K562 (cell line): Measurements from ENCODE around the gene CABLES1. TPM values are rescaled to one million over a fixed set of nuclear protein-coding genes. Genes with fewer than 3 reads are reported as not detected.

ENCODE experiments used
- ATAC-seq: fragments of 200-7000 bp; cut with Tn5 transposase; 3 replicates; pipeline ENCODE4 v1.9.1; 2020; ENCODE audit warnings: moderate library complexity
- BruUV-seq: library from RNA; stranded (reverse); fragments of 400-500 nt; replicated peaks from 2 replicates; lab custom pipeline; 2021; lab: Mats Ljungman, UMichigan
- CTCF ChIA-PET: fragments of 300-600 bp; formaldehyde crosslinking; extraction: SDS; loops from one replicate; lab custom pipeline; 2021; ENCODE audit warnings: low intra/inter-chr PET ratio; lab: Yijun Ruan, JAX
- POLR2A ChIA-PET: fragments of 300-600, 350-650 bp; sonication (Branson Sonifier 250); formaldehyde crosslinking; extraction: SDS; loops from one replicate; lab custom pipeline; 2021; ENCODE audit warnings: antibody characterized with exemption, inconsistent platforms; lab: Yijun Ruan, JAX
- DNase-seq, 4 experiments: peaks; one replicate each; pipeline versions ENCODE4 v3.0.0 to v3.0.0-alpha.2; 2011 to 2018; ENCODE audit warnings: low spot score in 3 of 4, mixed read lengths in 3 of 4; ENCODE audit errors: extremely low read depth in 1 of 4
- FAIRE-seq: peaks from 2 replicates; lab custom pipeline; 2011; peaks lifted over from hg19 to GRCh38; lab: Jason Lieb, UNC
- H2AFZ ChIP-seq: 2 replicates; pipeline ENCODE4 v1.6.0; 2011; ENCODE audit warnings: low read depth, low read length, control low read depth, inconsistent platforms
- H3K27ac ChIP-seq: fragments of 200-600 bp; 3 replicates; pipeline ENCODE4 v1.8.0; 2011; ENCODE audit warnings: low read depth, mild to moderate bottlenecking, control low read depth, inconsistent platforms, low read length, moderate library complexity, mixed read lengths; ENCODE audit errors: extremely low read depth
- H3K27me3 ChIP-seq, 2 experiments: fragments of 300-600 bp in 1 of 2; 2 replicates in 1 of 2; 3 replicates in 1 of 2; pipeline versions ENCODE4 v1.6.0 to v1.8.0; 2011; ENCODE audit warnings: inconsistent platforms in 2 of 2, low read length in 2 of 2, mild to moderate bottlenecking in 1 of 2, mixed read lengths in 1 of 2, moderate library complexity in 1 of 2; ENCODE audit not compliant: control insufficient read depth in 2 of 2, insufficient read depth in 2 of 2
- H3K36me3 ChIP-seq: fragments of 300-600 bp; 3 replicates; pipeline ENCODE4 v1.8.0; 2011; ENCODE audit warnings: mild to moderate bottlenecking, low read length, inconsistent platforms; ENCODE audit not compliant: control insufficient read depth, insufficient read depth
- H3K4me1 ChIP-seq, 2 experiments: fragments of 200-600 bp in 1 of 2; replicated peaks in 1 of 2; 2 replicates in 1 of 2; 3 replicates in 1 of 2; pipeline versions ENCODE4 v1.5.1 to v1.8.0; 2011; ENCODE audit warnings: inconsistent platforms in 2 of 2, low read length in 2 of 2, mild to moderate bottlenecking in 1 of 2, mixed read lengths in 1 of 2, moderate library complexity in 1 of 2; ENCODE audit not compliant: control insufficient read depth in 2 of 2, insufficient read depth in 2 of 2
- H3K4me2 ChIP-seq: 2 replicates; pipeline ENCODE4 v1.6.1; 2011; ENCODE audit warnings: low read length, control low read depth, inconsistent platforms, mixed read lengths; ENCODE audit not compliant: insufficient read depth
- H3K4me3 ChIP-seq: fragments of 200-600 bp; sonication (generic), shearing (Covaris generic); 2 replicates; pipeline ENCODE4 v1.5.1; 2016; ENCODE audit warnings: control low read depth, inconsistent platforms
- H3K79me2 ChIP-seq: fragments of 200-600 bp; 3 replicates; pipeline ENCODE4 v1.8.0; 2011; ENCODE audit warnings: low read length, inconsistent platforms; ENCODE audit not compliant: control insufficient read depth, insufficient read depth
- H3K9ac ChIP-seq, 2 experiments: 2 replicates each; pipeline versions ENCODE4 v1.6.0 to v1.6.1; 2011; ENCODE audit warnings: low read depth in 2 of 2, low read length in 2 of 2, control low read depth in 1 of 2, inconsistent platforms in 1 of 2, mild to moderate bottlenecking in 1 of 2, mixed read lengths in 1 of 2; ENCODE audit not compliant: insufficient read depth in 1 of 2
- H3K9me1 ChIP-seq: one replicate; pipeline ENCODE4 v1.6.0; 2011; ENCODE audit warnings: inconsistent platforms, mild to moderate bottlenecking, low read length, moderate library complexity; ENCODE audit not compliant: control insufficient read depth, insufficient read depth
- H3K9me3 ChIP-seq: replicated peaks from 2 replicates; pipeline ENCODE4 v1.5.1; 2011; ENCODE audit warnings: low read depth, low read length, inconsistent platforms; ENCODE audit not compliant: control insufficient read depth, insufficient read depth
- H4K20me1 ChIP-seq: replicated peaks from 2 replicates; pipeline ENCODE4 v1.6.1; 2011; ENCODE audit warnings: low read length, inconsistent platforms, mixed read lengths; ENCODE audit not compliant: control insufficient read depth, insufficient read depth
- BACH1 ChIP-seq: fragments of 200-800 bp; sonication (Bioruptor generic); IDR thresholded peaks from 2 replicates; pipeline ENCODE4 v1.6.1; 2016; ENCODE audit warnings: missing genetic modification characterization, missing compliant biosample characterization
- CBX5 ChIP-seq: IDR thresholded peaks from 2 replicates; pipeline ENCODE4 v1.6.1; 2014; ENCODE audit warnings: low read depth, borderline replicate concordance
- FOXM1 ChIP-seq, 2 experiments: fragments of 450-650 bp in 1 of 2; sonication (generic) in 1 of 2; formaldehyde crosslinking in 1 of 2; IDR thresholded peaks; 2 replicates each; pipeline versions ENCODE4 v1.6.1 to v1.9.0; 2017 to 2022; ENCODE audit warnings: low read depth in 2 of 2, mild to moderate bottlenecking in 2 of 2, missing genetic modification reagents in 1 of 2, moderate library complexity in 1 of 2
- KDM5B ChIP-seq: fragments of 200-600 bp; sonication (generic); IDR thresholded peaks from 2 replicates; pipeline ENCODE4 v1.6.1; 2012; ENCODE audit warnings: low read depth, mild to moderate bottlenecking, moderate library complexity, low read length, control low read depth, inconsistent platforms; ENCODE audit not compliant: insufficient replicate concordance
- MCM2 ChIP-seq: fragments of 450-650 bp; IDR thresholded peaks from 2 replicates; pipeline ENCODE4 v1.6.1; 2017; ENCODE audit warnings: low read depth, mild to moderate bottlenecking
- NCOA6 ChIP-seq: fragments of 450-650 bp; IDR thresholded peaks from 2 replicates; pipeline ENCODE4 v1.6.1; 2017; ENCODE audit warnings: mild to moderate bottlenecking
- TBL1XR1 ChIP-seq, 2 experiments: IDR thresholded peaks; 2 replicates each; pipeline ENCODE4 v1.6.1; 2012; ENCODE audit warnings: improper control_type of control experiment in 2 of 2, low read length in 2 of 2, mild to moderate bottlenecking in 1 of 2
- TBP ChIP-seq: optimal IDR thresholded peaks from 2 replicates; pipeline ENCODE3; 2011; ENCODE audit warnings: low read depth, low read length, improper control_type of control experiment
- TCF3 ChIP-seq: sonication (generic); formaldehyde crosslinking; IDR thresholded peaks from 2 replicates; pipeline ENCODE4 v1.4.0; 2020; ENCODE audit warnings: mild to moderate bottlenecking, missing genetic modification reagents
- ZBTB7A ChIP-seq: IDR thresholded peaks from 2 replicates; pipeline ENCODE4 v1.6.1; 2011; ENCODE audit warnings: low read depth, mild to moderate bottlenecking, low read length, moderate library complexity, borderline replicate concordance; ENCODE audit not compliant: control insufficient read depth
- ZC3H8 ChIP-seq: fragments of 450-650 bp; IDR thresholded peaks from 2 replicates; pipeline ENCODE4 v1.6.1; 2017
- ZNF143 ChIP-seq: sonication (generic); formaldehyde crosslinking; IDR thresholded peaks from 2 replicates; pipeline ENCODE4 v1.9.0; 2022; ENCODE audit warnings: mild to moderate bottlenecking, missing genetic modification reagents
- WGBS: fragments of 100-300 bp; shearing (Covaris generic); methylation state at CpG from one replicate; pipeline ENCODE4 v1.1.6; 2016; ENCODE audit warnings: low coverage, mixed read lengths; ENCODE audit not compliant: insufficient coverage; ENCODE audit errors: missing lambda C conversion rate; 5-methylcytosine and 5-hydroxymethylcytosine counted together
- in situ Hi-C: fragments of 300-500 bp; cut with MboI; formaldehyde crosslinking; loops from 4 replicates; pipeline ENCODE4 v1.15.0; 2018; ENCODE audit warnings: inconsistent platforms, mixed read lengths
- intact Hi-C: fragments of 100-400 bp; cut with micrococcal nuclease; formaldehyde crosslinking; loops from 2 replicates; pipeline ENCODE4 v1.14.2; 2022
- polyA plus RNA-seq, 8 experiments: library from polyadenylated mRNA; depleted of rRNA in 4 of 8; stranded (reverse) in 5 of 8; unstranded in 3 of 8; fragments of >200 nt; fragmentation: Nextera tagmentation in 2 of 8; fragmentation: Illumina TruSeq in 1 of 8; extraction: Ambion mirVana in 2 of 8; extraction: Trizol in 1 of 8; gene quantifications; 2 replicates each; pipeline versions ENCODE4 v1.2.1 to v1.2.3, GENCODE V29; 2011 to 2014; ENCODE audit warnings: inconsistent platforms in 1 of 8, missing spikeins in 1 of 8
- total RNA-seq, 7 experiments: library from RNA; depleted of rRNA in 6 of 7; stranded (reverse); fragments of >200 nt in 6 of 7; fragmentation: Illumina TruSeq in 2 of 7; extraction: Trizol in 2 of 7; gene quantifications; 2 replicates each; pipeline versions ENCODE4 v1.2.1 to v1.2.3, GENCODE V29; 2011 to 2021; ENCODE audit warnings: low replicate concordance in 1 of 7
- TF ChIP-seq, protein P1 (sequence below), 3 experiments: fragments of 200-800 bp in 1 of 3; fragments of 250-450 bp in 1 of 3; fragments of 450-650 bp in 1 of 3; sonication (Bioruptor Pico) in 1 of 3; sonication (Bioruptor generic) in 1 of 3; formaldehyde crosslinking in 1 of 3; IDR thresholded peaks; 2 replicates each; pipeline versions ENCODE4 v1.6.1 to v1.8.0; 2016 to 2022; ENCODE audit warnings: mild to moderate bottlenecking in 2 of 3, missing genetic modification characterization in 2 of 3, missing compliant biosample characterization in 1 of 3, moderate library complexity in 1 of 3

CABLES1 gene
- total and polyA plus RNA-seq, 9 of the 15 experiments (the other 6 are each of a cell fraction or from before 2014, with no cell fraction given) = 0.04 to 0.10 (median 0.06) TPM; not detected in 3

DNA sequence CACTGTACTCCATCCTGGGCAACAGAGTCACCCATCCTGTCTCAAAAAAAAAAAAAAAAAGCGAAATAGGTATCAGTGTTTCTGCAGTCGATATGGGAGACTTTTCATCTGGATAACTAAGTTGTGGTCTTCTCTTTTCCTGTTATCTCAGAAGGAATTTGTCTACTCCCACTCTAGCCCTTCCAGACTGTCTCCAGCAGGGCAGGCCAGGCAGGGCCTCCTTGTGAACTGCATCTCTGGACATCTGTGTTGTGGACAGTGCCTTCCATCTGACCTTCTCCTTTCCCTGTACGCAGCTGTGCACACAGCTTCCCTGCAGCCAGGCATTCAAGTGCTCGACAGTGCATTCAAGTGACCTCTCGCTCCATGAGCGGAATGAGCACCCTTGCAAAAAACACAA lies 110.2 kb downstream of the CABLES1 start:
- no peak overlapping the region for H3K27ac ChIP-seq
- no peak overlapping the region for H3K4me3 ChIP-seq
- H4K20me1 ChIP-seq = no peaks in the 10 kb centered on the region
- ATAC-seq (no peak; the same call in 2 of the 3 replicates), DNase-seq (no peak), FAIRE-seq (no peak)
- H3K9ac ChIP-seq = no peak overlapping the region
- no peaks in the 10 kb centered on the region for H3K9me3 ChIP-seq
- H3K36me3 ChIP-seq = no peaks in the 10 kb centered on the region
- in situ Hi-C loops = no loop called here
- intact Hi-C loops = no loop called here
- TF ChIP-seq CBX5 (no peak), MCM2 (no peak), NCOA6 (no peak), ZBTB7A (no peak), TCF3 (CRISPR knock-in tag) (no peak), ZNF143 (CRISPR knock-in tag) (no peak), KDM5B (no peak), BACH1 (tag) (no peak), ZC3H8 (no peak), TBL1XR1 (IDR thresholded peaks at IDR 0.05; ENCODE audit: low read length in 2 of 2) (no peak), TBP (no peak), FOXM1 (IDR thresholded peaks at IDR 0.05; ENCODE audit: low read depth) (no peak), FOXM1 (CRISPR knock-in tag; IDR thresholded peaks at IDR 0.05; ENCODE audit: low read depth) (no peak)
- TF ChIP-seq, protein P1, sequence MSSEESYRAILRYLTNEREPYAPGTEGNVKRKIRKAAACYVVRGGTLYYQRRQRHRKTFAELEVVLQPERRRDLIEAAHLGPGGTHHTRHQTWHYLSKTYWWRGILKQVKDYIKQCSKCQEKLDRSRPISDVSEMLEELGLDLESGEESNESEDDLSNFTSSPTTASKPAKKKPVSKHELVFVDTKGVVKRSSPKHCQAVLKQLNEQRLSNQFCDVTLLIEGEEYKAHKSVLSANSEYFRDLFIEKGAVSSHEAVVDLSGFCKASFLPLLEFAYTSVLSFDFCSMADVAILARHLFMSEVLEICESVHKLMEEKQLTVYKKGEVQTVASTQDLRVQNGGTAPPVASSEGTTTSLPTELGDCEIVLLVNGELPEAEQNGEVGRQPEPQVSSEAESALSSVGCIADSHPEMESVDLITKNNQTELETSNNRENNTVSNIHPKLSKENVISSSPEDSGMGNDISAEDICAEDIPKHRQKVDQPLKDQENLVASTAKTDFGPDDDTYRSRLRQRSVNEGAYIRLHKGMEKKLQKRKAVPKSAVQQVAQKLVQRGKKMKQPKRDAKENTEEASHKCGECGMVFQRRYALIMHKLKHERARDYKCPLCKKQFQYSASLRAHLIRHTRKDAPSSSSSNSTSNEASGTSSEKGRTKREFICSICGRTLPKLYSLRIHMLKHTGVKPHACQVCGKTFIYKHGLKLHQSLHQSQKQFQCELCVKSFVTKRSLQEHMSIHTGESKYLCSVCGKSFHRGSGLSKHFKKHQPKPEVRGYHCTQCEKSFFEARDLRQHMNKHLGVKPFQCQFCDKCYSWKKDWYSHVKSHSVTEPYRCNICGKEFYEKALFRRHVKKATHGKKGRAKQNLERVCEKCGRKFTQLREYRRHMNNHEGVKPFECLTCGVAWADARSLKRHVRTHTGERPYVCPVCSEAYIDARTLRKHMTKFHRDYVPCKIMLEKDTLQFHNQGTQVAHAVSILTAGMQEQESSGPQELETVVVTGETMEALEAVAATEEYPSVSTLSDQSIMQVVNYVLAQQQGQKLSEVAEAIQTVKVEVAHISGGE (CRISPR knock-in tag; IDR thresholded peaks at IDR 0.05) = no peak
- POLR2A ChIA-PET = no interaction called here
- no peaks in the 10 kb centered on the region for H3K4me1 ChIP-seq
- H3K27me3 ChIP-seq = peaks cover 35 to 65% of the 10 kb centered on the region in 2 experiments
- H3K4me2 ChIP-seq = no peak overlapping the region
- no peaks in the 10 kb centered on the region for H3K9me1 ChIP-seq
- no peaks in the 10 kb centered on the region for H3K79me2 ChIP-seq
- no peak overlapping the region for H2AFZ ChIP-seq
- CTCF ChIA-PET = no interaction called here
- BruUV-seq = no TSS peak
- 22% methylated on average over 6 of the region's 6 CpGs for WGBS
